Head of caudate nucleus (tissue), 42 donors: ENCODE data around the gene COQ4.
"Not testable (repeated sequence)": the region's sequence is repeated elsewhere in the genome, so short reads cannot be mapped to it uniquely, and the experiment has no call there.

Experiments used
- DNase-seq, 42 donors: peaks; one replicate each; pipeline versions ENCODE4 v3.0.0 to v3.0.0-alpha.2; 2020 to 2021; ENCODE audit warnings: mixed read lengths in 7 of 42
- intact Hi-C: fragments of 100-400 bp; cut with DNase I; formaldehyde crosslinking; loops from one replicate; pipeline ENCODE4 v1.15.0; 2022

The COQ4 gene

GRCh38 chr9:128335914-128336313, 13.3 kb downstream of the COQ4 start:
- no peak for DNase-seq
- intact Hi-C loops = no loop called here

- no peak for DNase-seq
- intact Hi-C loops = no loop called here
Observed at GRCh38 chr9:128337936-128338335, 15.3 kb downstream of the COQ4 start.

- DNase-seq, intact Hi-C loops: not testable (repeated sequence)
Observed at GRCh38 chr9:128338852-128339614, 16.4 kb downstream of the COQ4 start.

- intact Hi-C loops = loop anchor here (5.0 kb wide), 1 partner anchor 43 kb away; no protein-coding TSS in a partner anchor
- peak; percentile 19 to 91 (median 79) for DNase-seq
Observed at GRCh38 chr9:128339761-128340690, 17.4 kb downstream of the COQ4 start, which contains the start of gene SLC27A4. SLC27A4 (plus strand) TSS chr9:128340527; CDS start chr9:128343133, 2,606 bp downstream.

GRCh38 chr9:128340691-128341434, 18.2 kb downstream of the COQ4 start:
- DNase-seq = peak in 3 of 42 donors; percentile 7 to 37 (median 14)
- intact Hi-C loops = loop anchor here (5.0 kb wide), 1 partner anchor 44 kb away; no protein-coding TSS in a partner anchor

- intact Hi-C loops = loop anchor here (5.0 kb wide), 1 partner anchor 44 kb away; no protein-coding TSS in a partner anchor
Observed at GRCh38 chr9:128341435-128341849, 18.8 kb downstream of the COQ4 start.

GRCh38 chr9:128342971-128343680, 20.5 kb downstream of the COQ4 start:
- intact Hi-C loops = loop anchor here (5.0 kb wide), 1 partner anchor 46 kb away; no protein-coding TSS in a partner anchor
- DNase-seq = no peak

More at GRCh38 chr9:128341435-128341849, 18.8 kb downstream of the COQ4 start:
- peak; percentile 26 to 85 (median 60) for DNase-seq

GRCh38 chr9:128343855-128344254, 21.2 kb downstream of the COQ4 start:
- no peak for DNase-seq
- intact Hi-C loops = loop anchor here (5.0 kb wide), 1 partner anchor 47 kb away; no protein-coding TSS in a partner anchor

GRCh38 chr9:128344931-128345605, 22.4 kb downstream of the COQ4 start:
- intact Hi-C loops = loop anchor here (5.0 kb wide), 1 partner anchor 48 kb away; no protein-coding TSS in a partner anchor
- DNase-seq = no peak

GRCh38 chr9:128349125-128349524, 26.5 kb downstream of the COQ4 start:
- intact Hi-C loops = no loop called here

GRCh38 chr9:128349772-128350171, 27.1 kb downstream of the COQ4 start:
- DNase-seq = no peak
- intact Hi-C loops = no loop called here

More at GRCh38 chr9:128349125-128349524, 26.5 kb downstream of the COQ4 start:
- DNase-seq = no peak

GRCh38 chr9:128355451-128355850, 32.8 kb downstream of the COQ4 start:
- intact Hi-C loops = no loop called here
- DNase-seq = no peak

GRCh38 chr9:128358090-128358489, 35.5 kb downstream of the COQ4 start:
- DNase-seq = no peak
- intact Hi-C loops = no loop called here

GRCh38 chr9:128358861-128359260, 36.2 kb downstream of the COQ4 start:
- no peak for DNase-seq
- intact Hi-C loops = no loop called here

- intact Hi-C loops = no loop called here
- DNase-seq = no peak
Observed at GRCh38 chr9:128360826-128361225, 38.2 kb downstream of the COQ4 start.

GRCh38 chr9:128361296-128361985, 38.8 kb downstream of the COQ4 start:
- intact Hi-C loops = no loop called here
- peak in 1 of 42 donors; percentile 43 for DNase-seq
